WTC11 (cell line): ENCODE data around the gene METTL3. TPM values are rescaled to one million over a fixed set of nuclear protein-coding genes. Genes with fewer than 3 reads are reported as not detected.

Source experiments
- ATAC-seq: fragments of 200-7000 bp; cut with Tn5 transposase; 2 replicates; pipeline ENCODE4 v1.10.0; 2021; ENCODE audit warnings: mild to moderate bottlenecking, moderate library complexity
- CTCF ChIA-PET: fragments of 300-600 bp; sonication (Branson Sonifier 250); formaldehyde crosslinking; loops from one replicate; lab custom pipeline; 2021; ENCODE audit warnings: antibody characterized with exemption; lab: Charles Lee
- POLR2A ChIA-PET: fragments of 350-600 bp; sonication (Branson Sonifier 250); formaldehyde crosslinking; loops from one replicate; lab custom pipeline; 2021; ENCODE audit warnings: antibody characterized with exemption; lab: Charles Lee
- DNase-seq: peaks from one replicate; pipeline ENCODE4 v3.0.0; 2021; ENCODE audit warnings: low spot score
- H3K27ac Mint-ChIP-seq: 2 replicates; pipeline ENCODE4 v1.8.0; 2021; ENCODE audit warnings: mixed read lengths
- H3K27me3 Mint-ChIP-seq: 2 replicates; pipeline ENCODE4 v1.8.0; 2021; ENCODE audit warnings: low read depth, mild to moderate bottlenecking, moderate library complexity, mixed read lengths
- H3K36me3 Mint-ChIP-seq: 2 replicates; pipeline ENCODE4 v1.8.0; 2021; ENCODE audit warnings: mixed read lengths
- H3K4me1 Mint-ChIP-seq: 2 replicates; pipeline ENCODE4 v1.8.0; 2022; ENCODE audit warnings: mixed read lengths
- H3K4me3 Mint-ChIP-seq: 2 replicates; pipeline ENCODE4 v1.8.0; 2021; ENCODE audit warnings: mild to moderate bottlenecking, moderate library complexity, mixed read lengths
- H3K9me3 Mint-ChIP-seq: 2 replicates; pipeline ENCODE4 v1.8.0; 2021; ENCODE audit warnings: mixed read lengths
- ARID4B ChIP-seq: sonication (generic); formaldehyde crosslinking; IDR thresholded peaks from 2 replicates; pipeline ENCODE4 v1.8.0; 2023; ENCODE audit warnings: missing genetic modification reagents, mild to moderate bottlenecking, borderline replicate concordance
- CREM ChIP-seq: sonication (generic); formaldehyde crosslinking; IDR thresholded peaks from 2 replicates; pipeline ENCODE4 v1.8.1; 2022; ENCODE audit warnings: mild to moderate bottlenecking, missing genetic modification reagents, moderate library complexity
- IRF2 ChIP-seq: sonication (generic); formaldehyde crosslinking; IDR thresholded peaks from 2 replicates; pipeline ENCODE4 v1.8.0; 2022; ENCODE audit warnings: low read depth, missing genetic modification reagents, borderline replicate concordance
- NFATC4 ChIP-seq: fragments of 250-450 bp; sonication (Bioruptor Pico); IDR thresholded peaks from 2 replicates; pipeline ENCODE4 v1.9.0; 2021; ENCODE audit warnings: mild to moderate bottlenecking
- OVOL2 ChIP-seq: fragments of 250-450 bp; sonication (Bioruptor Pico); IDR thresholded peaks from 2 replicates; pipeline ENCODE4 v1.9.0; 2021; ENCODE audit warnings: mild to moderate bottlenecking, borderline replicate concordance
- SP1 ChIP-seq: sonication (generic); formaldehyde crosslinking; conservative IDR thresholded peaks from 2 replicates; pipeline ENCODE4 v1.8.1; 2022; ENCODE audit warnings: missing genetic modification reagents
- ZNF281 ChIP-seq: sonication (generic); formaldehyde crosslinking; IDR thresholded peaks from 2 replicates; pipeline ENCODE4 v1.8.0; 2023; ENCODE audit warnings: mild to moderate bottlenecking, missing genetic modification reagents
- ZNF317 ChIP-seq: sonication (generic); formaldehyde crosslinking; IDR thresholded peaks from 2 replicates; pipeline ENCODE4 v1.8.1; 2023; ENCODE audit warnings: low read depth, mild to moderate bottlenecking, moderate library complexity, missing genetic modification reagents, borderline replicate concordance
- ZNF416 ChIP-seq: fragments of 250-450 bp; sonication (Bioruptor Pico); IDR thresholded peaks from 2 replicates; pipeline ENCODE4 v1.9.0; 2021; ENCODE audit warnings: mild to moderate bottlenecking, inconsistent platforms
- total RNA-seq: library from RNA; stranded (reverse); gene quantifications from 3 replicates; pipeline ENCODE4 v1.2.3, GENCODE V29; 2021
- TF ChIP-seq, protein P1 (sequence below): fragments of 200-600 bp; IDR thresholded peaks from 2 replicates; pipeline ENCODE4 v1.8.0; 2022; ENCODE audit warnings: antibody characterized with exemption
- TF ChIP-seq, protein P2 (sequence below): sonication (generic); formaldehyde crosslinking; IDR thresholded peaks from 2 replicates; pipeline ENCODE4 v1.8.1; 2022; ENCODE audit warnings: mild to moderate bottlenecking, moderate library complexity, missing genetic modification reagents

METTL3 gene
- total RNA-seq, 1 experiment from 2014 or later, result 93.2 TPM

DNA sequence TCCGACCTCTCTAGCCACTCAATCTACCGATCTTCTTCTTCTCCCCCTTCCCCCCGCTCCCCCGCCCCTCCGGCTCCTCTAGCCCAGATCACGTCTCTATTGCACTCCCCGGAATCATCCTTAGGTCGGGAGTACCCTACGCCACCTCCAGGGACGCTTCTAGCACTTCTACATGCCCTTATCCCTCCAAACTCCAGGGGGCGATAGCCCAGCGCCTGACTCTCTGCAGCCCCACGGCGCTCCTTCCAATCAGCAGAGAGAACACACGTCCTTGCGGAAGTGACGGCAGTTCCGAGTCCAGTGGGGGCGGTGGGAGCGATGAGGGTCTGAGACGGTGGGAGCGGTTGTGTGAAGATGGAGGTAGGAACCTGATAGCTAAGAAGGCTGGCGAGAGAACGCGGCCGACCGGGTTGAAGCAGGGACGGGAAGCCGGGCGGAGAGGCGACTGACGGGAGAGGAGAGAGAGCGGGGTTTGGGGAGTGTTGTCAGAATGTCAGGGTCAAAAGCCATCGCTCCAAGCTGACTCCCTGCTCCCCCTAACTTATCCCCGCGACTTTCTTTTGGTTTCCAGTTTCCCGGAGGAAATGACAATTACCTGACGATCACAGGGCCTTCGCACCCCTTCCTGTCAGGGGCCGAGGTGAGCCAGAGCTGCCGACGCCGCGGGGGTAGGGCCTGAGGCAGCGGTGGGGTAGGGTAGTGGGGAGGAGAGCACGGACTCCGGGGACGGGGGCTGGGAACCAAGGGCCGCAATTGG, 34.0 kb downstream of the METTL3 start, which contains the start of the genes RAB2B and TOX4 (continued):
- TF ChIP-seq ARID4B (CRISPR knock-in tag) (0 out of 2 replicates have a peak, but pooled peaks have one; percentile 60), ZNF281 (peak; percentile 80; the same call in 1 of the 2 replicates), ZNF317 (0 out of 2 replicates have a peak, but pooled peaks have one; percentile 10), SP1 (peak; percentile 74), NFATC4 (CRISPR knock-in tag) (no peak), OVOL2 (CRISPR knock-in tag) (no peak)
- TF ChIP-seq, protein P1, sequence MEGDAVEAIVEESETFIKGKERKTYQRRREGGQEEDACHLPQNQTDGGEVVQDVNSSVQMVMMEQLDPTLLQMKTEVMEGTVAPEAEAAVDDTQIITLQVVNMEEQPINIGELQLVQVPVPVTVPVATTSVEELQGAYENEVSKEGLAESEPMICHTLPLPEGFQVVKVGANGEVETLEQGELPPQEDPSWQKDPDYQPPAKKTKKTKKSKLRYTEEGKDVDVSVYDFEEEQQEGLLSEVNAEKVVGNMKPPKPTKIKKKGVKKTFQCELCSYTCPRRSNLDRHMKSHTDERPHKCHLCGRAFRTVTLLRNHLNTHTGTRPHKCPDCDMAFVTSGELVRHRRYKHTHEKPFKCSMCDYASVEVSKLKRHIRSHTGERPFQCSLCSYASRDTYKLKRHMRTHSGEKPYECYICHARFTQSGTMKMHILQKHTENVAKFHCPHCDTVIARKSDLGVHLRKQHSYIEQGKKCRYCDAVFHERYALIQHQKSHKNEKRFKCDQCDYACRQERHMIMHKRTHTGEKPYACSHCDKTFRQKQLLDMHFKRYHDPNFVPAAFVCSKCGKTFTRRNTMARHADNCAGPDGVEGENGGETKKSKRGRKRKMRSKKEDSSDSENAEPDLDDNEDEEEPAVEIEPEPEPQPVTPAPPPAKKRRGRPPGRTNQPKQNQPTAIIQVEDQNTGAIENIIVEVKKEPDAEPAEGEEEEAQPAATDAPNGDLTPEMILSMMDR, result peak; percentile 78
- TF ChIP-seq, all 79 proteins: peak for 9

GRCh38 chr14:21476523-21476924, 34.6 kb downstream of the METTL3 start:
- TF ChIP-seq ZNF416, result no peak
- no peak for TF ChIP-seq IRF2 (CRISPR knock-in tag)
- TF ChIP-seq, protein P2, sequence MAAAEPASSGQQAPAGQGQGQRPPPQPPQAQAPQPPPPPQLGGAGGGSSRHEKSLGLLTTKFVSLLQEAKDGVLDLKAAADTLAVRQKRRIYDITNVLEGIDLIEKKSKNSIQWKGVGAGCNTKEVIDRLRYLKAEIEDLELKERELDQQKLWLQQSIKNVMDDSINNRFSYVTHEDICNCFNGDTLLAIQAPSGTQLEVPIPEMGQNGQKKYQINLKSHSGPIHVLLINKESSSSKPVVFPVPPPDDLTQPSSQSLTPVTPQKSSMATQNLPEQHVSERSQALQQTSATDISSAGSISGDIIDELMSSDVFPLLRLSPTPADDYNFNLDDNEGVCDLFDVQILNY, result no peak
- TF ChIP-seq CREM (CRISPR knock-in tag), result no peak
- Mint-ChIP-seq H3K4me3 (peak overlapping the region; percentile 100), H3K9me3 (no peaks in the 10 kb centered on the region), H3K27me3 (no peaks in the 10 kb centered on the region), H3K36me3 (peaks cover 30% of the 10 kb centered on the region), H3K27ac (peak overlapping the region; percentile 97), H3K4me1 (peaks cover 12% of the 10 kb centered on the region)
- ChIA-PET CTCF (interaction anchor here (0.6 to 3.9 kb wide), 15 partner anchors 15 to 130 kb away, joined by 3 to 21 read pairs (median 5); partner anchors contain the start of genes CHD8, METTL3 and SALL2), POLR2A (interaction anchor here (0.5 to 2.0 kb wide), 4 partner anchors 21 to 96 kb away, joined by 3 to 10 read pairs (median 6); partner anchors contain the start of genes CHD8, METTL3 and SALL2)
- DNase-seq, result peak; percentile 81
- ATAC-seq, result peak; percentile 50
